K562 (cell line): ENCODE data around the gene HELT.
A peak's percentile ranks its signal among the peaks of the same experiment; 100 is the strongest.

Experiments
- CEBPB ChIP-seq: fragments of 450-650 bp; IDR thresholded peaks from 2 replicates; pipeline ENCODE4 v1.6.1; 2016; ENCODE audit warnings: missing genetic modification characterization, missing compliant biosample characterization
- CHD4 ChIP-seq: fragments of 200-600 bp; sonication (generic); IDR thresholded peaks from 3 replicates; pipeline ENCODE4 v1.6.1; 2012; ENCODE audit warnings: low read depth, mild to moderate bottlenecking, mixed read lengths, low read length, inconsistent platforms; ENCODE audit not compliant: insufficient read depth, insufficient replicate concordance, poor library complexity, severe bottlenecking
- GTF2F1 ChIP-seq: IDR thresholded peaks from 2 replicates; pipeline ENCODE4 v1.6.1; 2011; ENCODE audit warnings: low read depth, low read length, improper control_type of control experiment
- POLR2A ChIP-seq: fragments of 450-650 bp; conservative IDR thresholded peaks from 2 replicates; pipeline ENCODE4 v1.6.1; 2016
- SLC30A9 ChIP-seq: fragments of 250-450 bp; sonication (Bioruptor Pico); IDR thresholded peaks from 2 replicates; pipeline ENCODE4 v1.8.0; 2022; ENCODE audit warnings: mild to moderate bottlenecking, moderate library complexity
- SMC3 ChIP-seq: conservative IDR thresholded peaks from 2 replicates; pipeline ENCODE4 v1.6.1; 2011; ENCODE audit warnings: low read depth, low read length, improper control_type of control experiment; ENCODE audit not compliant: insufficient read depth
- SP1 ChIP-seq: sonication (generic); formaldehyde crosslinking; IDR thresholded peaks from 2 replicates; pipeline ENCODE4 v1.8.1; 2022; ENCODE audit warnings: mild to moderate bottlenecking, missing genetic modification reagents
- U2AF1 ChIP-seq: fragments of 200-400 bp; formaldehyde crosslinking; optimal IDR thresholded peaks from 2 replicates; pipeline ENCODE3; 2017; ENCODE audit warnings: mild to moderate bottlenecking, low read depth, low read length, moderate library complexity
- ZNF785 ChIP-seq: fragments of 250-450 bp; sonication (Bioruptor Pico); IDR thresholded peaks from 2 replicates; pipeline ENCODE4 v1.4.0; 2020; ENCODE audit warnings: mild to moderate bottlenecking
- TF ChIP-seq, protein P1 (sequence below), 3 experiments: IDR thresholded peaks in 2 of 3; conservative IDR thresholded peaks in 1 of 3; 2 replicates each; pipeline ENCODE4 v1.5.1; 2011 to 2012; ENCODE audit warnings: low read length in 3 of 3, mild to moderate bottlenecking in 3 of 3, control low read depth in 2 of 3, improper control_type of control experiment in 1 of 3, inconsistent platforms in 1 of 3, low read depth in 1 of 3, mixed read lengths in 1 of 3, moderate library complexity in 1 of 3; ENCODE audit not compliant: insufficient read depth in 2 of 3

DNA sequence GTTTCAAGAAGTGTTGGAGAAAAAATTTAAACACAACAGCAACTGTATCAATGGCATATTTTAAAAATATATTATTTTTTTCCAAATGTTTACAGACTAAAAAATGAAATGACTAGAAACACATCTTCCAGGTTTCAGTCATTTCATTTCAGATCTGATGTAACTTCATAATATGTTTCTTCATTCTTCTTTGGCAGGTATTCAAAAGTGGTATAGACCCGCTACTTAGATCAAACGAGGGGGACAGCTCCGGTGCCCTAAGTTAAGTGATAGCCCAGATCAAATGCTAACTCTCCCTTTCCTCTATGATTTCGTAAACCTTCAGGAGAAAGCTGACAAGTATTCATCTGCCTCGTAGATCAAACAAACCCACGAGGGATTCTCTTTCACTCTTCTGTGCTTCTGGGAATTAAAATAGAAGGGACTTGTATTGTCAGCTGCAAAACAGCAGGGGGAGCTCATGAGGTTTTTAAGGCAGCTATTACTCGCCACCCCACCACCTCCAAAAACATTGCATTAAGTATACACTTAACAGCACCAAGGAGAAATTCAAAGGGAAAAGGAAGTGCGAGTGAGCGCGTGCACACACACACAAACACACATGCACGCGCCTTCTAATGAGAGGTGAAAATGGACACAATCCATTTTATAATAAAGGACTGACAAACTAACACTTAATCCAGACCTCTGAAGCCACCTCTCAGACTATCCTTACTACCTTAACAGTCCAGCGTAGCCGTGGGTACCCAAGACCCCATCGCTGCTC, 21.4 kb downstream of the HELT start:
- no peak for TF ChIP-seq SLC30A9 (CRISPR knock-in tag)
- no peak for TF ChIP-seq SP1 (CRISPR knock-in tag)
- TF ChIP-seq CHD4: no peak
- TF ChIP-seq, protein P1, sequence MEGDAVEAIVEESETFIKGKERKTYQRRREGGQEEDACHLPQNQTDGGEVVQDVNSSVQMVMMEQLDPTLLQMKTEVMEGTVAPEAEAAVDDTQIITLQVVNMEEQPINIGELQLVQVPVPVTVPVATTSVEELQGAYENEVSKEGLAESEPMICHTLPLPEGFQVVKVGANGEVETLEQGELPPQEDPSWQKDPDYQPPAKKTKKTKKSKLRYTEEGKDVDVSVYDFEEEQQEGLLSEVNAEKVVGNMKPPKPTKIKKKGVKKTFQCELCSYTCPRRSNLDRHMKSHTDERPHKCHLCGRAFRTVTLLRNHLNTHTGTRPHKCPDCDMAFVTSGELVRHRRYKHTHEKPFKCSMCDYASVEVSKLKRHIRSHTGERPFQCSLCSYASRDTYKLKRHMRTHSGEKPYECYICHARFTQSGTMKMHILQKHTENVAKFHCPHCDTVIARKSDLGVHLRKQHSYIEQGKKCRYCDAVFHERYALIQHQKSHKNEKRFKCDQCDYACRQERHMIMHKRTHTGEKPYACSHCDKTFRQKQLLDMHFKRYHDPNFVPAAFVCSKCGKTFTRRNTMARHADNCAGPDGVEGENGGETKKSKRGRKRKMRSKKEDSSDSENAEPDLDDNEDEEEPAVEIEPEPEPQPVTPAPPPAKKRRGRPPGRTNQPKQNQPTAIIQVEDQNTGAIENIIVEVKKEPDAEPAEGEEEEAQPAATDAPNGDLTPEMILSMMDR (IDR thresholded peaks at IDR 0.05 in 2 of 3, conservative IDR thresholded peaks at IDR 0.05 in 1 of 3; ENCODE audit: insufficient read depth in 2 of 3, low read depth in 1 of 3, low read length in 3 of 3): peak; percentile 74 to 91 (median 78)
- TF ChIP-seq CEBPB (tag): no peak
- no peak for TF ChIP-seq U2AF1
- TF ChIP-seq GTF2F1: no peak
- TF ChIP-seq POLR2A: no peak
- peak; percentile 81 for TF ChIP-seq SMC3
- no peak for TF ChIP-seq ZNF785 (CRISPR knock-in tag)
